Glomerular visceral epithelial cell (primary cell): ENCODE measurements around the gene ANKS3.

Experiments
- DNase-seq: peaks from one replicate; pipeline ENCODE4 v3.0.0-alpha.2; 2016; ENCODE audit errors: extremely low spot score

Gene ANKS3

GRCh38 chr16:4673387-4674046, 60.6 kb downstream of the ANKS3 start:
- DNase-seq = no peak

- no peak for DNase-seq
Observed at GRCh38 chr16:4668313-4668960, 65.6 kb downstream of the ANKS3 start.

GRCh38 chr16:4667203-4667963, 66.7 kb downstream of the ANKS3 start:
- DNase-seq = no peak

GRCh38 chr16:4666537-4667202, 67.4 kb downstream of the ANKS3 start:
- no peak for DNase-seq

- DNase-seq = no peak
Observed at GRCh38 chr16:4664538-4665418, 69.3 kb downstream of the ANKS3 start.

- peak; percentile 15 for DNase-seq
Observed at GRCh38 chr16:4663777-4664465, 70.2 kb downstream of the ANKS3 start.

- no peak for DNase-seq
Observed at GRCh38 chr16:4663465-4663776, 70.7 kb downstream of the ANKS3 start.

- DNase-seq = no peak
Observed at GRCh38 chr16:4661661-4662060, 72.4 kb downstream of the ANKS3 start.

GRCh38 chr16:4660454-4661007, 73.5 kb downstream of the ANKS3 start:
- peak; percentile 87 for DNase-seq

GRCh38 chr16:4659363-4660353, 74.4 kb downstream of the ANKS3 start:
- no peak for DNase-seq

- no peak for DNase-seq
Observed at GRCh38 chr16:4656695-4657686, 77.1 kb downstream of the ANKS3 start.

- no peak for DNase-seq
Observed at GRCh38 chr16:4656221-4656620, 77.8 kb downstream of the ANKS3 start.

GRCh38 chr16:4655801-4656200, 78.3 kb downstream of the ANKS3 start:
- DNase-seq = no peak

GRCh38 chr16:4654964-4655590, 79.0 kb downstream of the ANKS3 start:
- no peak for DNase-seq

GRCh38 chr16:4654011-4654963, 79.8 kb downstream of the ANKS3 start:
- peak; percentile 43 for DNase-seq

GRCh38 chr16:4652561-4652960, 81.5 kb downstream of the ANKS3 start:
- no peak for DNase-seq
